ENCODE results near the gene CHST11.

CHST11 gene

DNA sequence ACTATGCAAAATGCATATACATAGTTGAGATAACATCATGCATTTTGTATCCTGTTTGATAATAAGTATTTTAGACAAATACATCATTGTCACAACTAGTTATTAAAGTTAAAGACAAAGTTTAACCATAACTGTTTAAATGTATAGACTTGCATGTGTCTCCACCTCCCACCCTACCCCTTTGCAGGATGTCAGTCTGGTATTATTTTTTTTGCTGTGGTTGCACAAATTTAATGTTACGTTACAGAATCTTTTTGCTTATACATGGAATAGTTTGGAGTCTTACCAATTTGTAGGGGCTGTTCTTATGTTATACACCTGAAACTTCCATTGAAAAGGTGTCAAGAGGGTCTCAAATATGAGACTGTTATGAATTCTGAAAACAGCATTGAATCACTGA lies 5.6 kb downstream of the CHST11 start:
- Mint-ChIP-seq H3K4me3 (peak overlapping the region; percentile 74), H3K36me3 (no peaks in the 10 kb centered on the region)

DNA sequence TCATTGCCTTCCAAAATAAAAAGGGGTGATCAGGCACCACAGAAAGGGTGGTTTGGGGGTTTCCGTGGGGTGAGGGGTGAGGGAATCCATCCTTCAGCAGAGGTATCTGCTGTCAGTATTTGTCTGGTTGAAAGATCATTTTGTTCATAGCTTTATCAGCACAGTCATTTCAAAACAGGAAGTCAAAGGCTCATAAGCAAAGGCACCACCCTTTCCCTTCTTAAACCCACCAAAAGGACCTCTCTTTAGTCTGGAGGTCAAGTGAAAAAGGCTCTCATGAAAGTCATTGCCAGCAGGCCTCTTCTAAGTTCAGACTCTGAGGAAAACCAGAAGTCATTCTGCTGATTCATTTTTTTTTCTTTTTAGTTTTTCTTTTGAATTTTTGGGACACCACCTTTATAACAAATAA lies 6.2 kb downstream of the CHST11 start:
- peaks cover 2% of the 10 kb centered on the region for H3K36me3 Mint-ChIP-seq
- H3K9me3 Mint-ChIP-seq (ENCODE audit: low read depth), result no peaks in the 10 kb centered on the region
- H3K4me1 Mint-ChIP-seq (ENCODE audit: low read depth), result peaks cover 87% of the 10 kb centered on the region
- no peaks in the 10 kb centered on the region for H3K27me3 Mint-ChIP-seq
- peak overlapping the region; percentile 74 for H3K4me3 Mint-ChIP-seq
- peak overlapping the region; percentile 87 for H3K27ac Mint-ChIP-seq

More for the DNA sequence above, 5.6 kb downstream of the CHST11 start:
- H3K27ac Mint-ChIP-seq, result peak overlapping the region; percentile 87
- no peaks in the 10 kb centered on the region for H3K9me3 Mint-ChIP-seq (ENCODE audit: low read depth)
- H3K27me3 Mint-ChIP-seq, result no peaks in the 10 kb centered on the region
- peaks cover 81% of the 10 kb centered on the region for H3K4me1 Mint-ChIP-seq (ENCODE audit: low read depth)

DNA sequence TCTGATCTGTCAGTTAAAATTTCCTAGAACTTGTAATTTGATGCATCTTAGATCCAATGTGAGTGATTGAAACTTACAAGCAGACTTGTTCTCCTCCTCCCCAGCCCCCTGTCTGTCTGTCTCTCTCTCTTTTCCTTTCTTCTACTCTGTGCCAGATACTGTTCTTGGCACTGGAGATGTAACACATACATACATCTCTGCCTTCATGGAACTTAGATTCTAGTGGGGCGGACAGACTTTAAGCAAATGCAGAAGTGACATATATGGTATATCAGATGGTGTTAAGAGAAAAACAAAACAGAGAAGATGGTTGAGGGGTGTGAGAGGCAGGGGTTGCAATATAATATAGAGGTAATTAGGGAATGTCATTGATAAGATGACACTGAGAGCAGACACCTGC lies 6.6 kb downstream of the CHST11 start:
- H3K27me3 Mint-ChIP-seq, result no peaks in the 10 kb centered on the region
- peak overlapping the region; percentile 48 for H3K4me3 Mint-ChIP-seq
- H3K9me3 Mint-ChIP-seq (ENCODE audit: low read depth), result no peaks in the 10 kb centered on the region
- peak overlapping the region; percentile 87 for H3K27ac Mint-ChIP-seq
- peaks cover 91% of the 10 kb centered on the region for H3K4me1 Mint-ChIP-seq (ENCODE audit: low read depth)
- H3K36me3 Mint-ChIP-seq, result peaks cover 2% of the 10 kb centered on the region

DNA sequence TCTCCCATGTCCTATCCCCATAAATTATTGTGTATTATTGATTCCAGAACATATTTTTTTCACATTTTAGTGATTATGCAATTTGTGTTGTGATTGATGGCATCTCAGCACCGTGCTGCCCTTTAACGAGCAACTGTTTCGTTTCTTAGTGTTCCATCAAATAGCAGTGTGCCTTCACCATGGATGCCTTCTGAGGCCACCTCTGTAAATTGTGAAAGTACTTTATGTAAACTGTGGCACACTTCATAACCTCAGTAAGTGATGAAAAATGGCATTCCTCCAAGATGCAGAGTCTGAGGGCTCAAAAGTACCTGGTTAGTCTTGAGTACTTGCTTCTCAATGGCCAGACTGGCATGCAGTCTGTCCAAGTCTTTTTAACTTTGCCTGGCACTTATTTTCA lies 8.2 kb downstream of the CHST11 start:
- peak overlapping the region; percentile 11 for H3K4me3 Mint-ChIP-seq

DNA sequence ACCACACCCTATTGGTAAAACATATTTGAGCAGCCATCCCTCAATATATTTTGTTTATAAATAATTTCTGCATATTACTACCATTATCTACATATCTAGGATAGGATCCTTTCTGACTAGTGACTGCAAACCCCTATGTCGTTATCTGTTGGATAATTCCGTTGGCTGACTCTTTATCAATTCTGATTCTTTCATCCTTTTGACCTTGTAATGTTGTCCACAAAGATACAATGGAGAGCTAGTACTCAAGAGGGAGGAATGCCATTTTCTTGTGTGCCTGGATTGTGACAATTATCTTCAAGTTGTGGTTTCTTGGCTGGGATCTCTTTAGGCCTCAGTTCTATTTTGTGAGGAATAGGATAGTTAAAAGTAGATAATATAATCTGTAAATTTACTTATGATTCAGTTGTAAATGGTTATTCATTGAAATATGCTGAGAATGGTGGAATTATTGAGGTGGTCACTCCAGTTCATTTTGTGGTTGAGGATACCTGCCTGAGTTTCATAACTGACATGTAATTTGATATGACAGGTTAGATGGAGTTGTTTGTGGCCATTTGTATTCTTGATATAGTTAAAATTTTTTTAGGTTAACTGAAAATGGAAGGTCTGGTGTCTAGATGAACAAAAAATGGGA lies 10.1 kb downstream of the CHST11 start:
- peak overlapping the region; percentile 75 for H3K27ac Mint-ChIP-seq
- peak overlapping the region; percentile 59 for H3K4me3 Mint-ChIP-seq
- H3K27me3 Mint-ChIP-seq, result no peaks in the 10 kb centered on the region
- peaks cover 5% of the 10 kb centered on the region for H3K9me3 Mint-ChIP-seq (ENCODE audit: low read depth)
- peaks cover 88% of the 10 kb centered on the region for H3K4me1 Mint-ChIP-seq (ENCODE audit: low read depth)
- H3K36me3 Mint-ChIP-seq, result peaks cover 10% of the 10 kb centered on the region

More for the DNA sequence above, 8.2 kb downstream of the CHST11 start:
- Mint-ChIP-seq H3K27me3 (no peaks in the 10 kb centered on the region), H3K9me3 (ENCODE audit: low read depth) (no peaks in the 10 kb centered on the region), H3K27ac (peak overlapping the region; percentile 76), H3K36me3 (peaks cover 2% of the 10 kb centered on the region), H3K4me1 (ENCODE audit: low read depth) (peaks cover 91% of the 10 kb centered on the region)

DNA sequence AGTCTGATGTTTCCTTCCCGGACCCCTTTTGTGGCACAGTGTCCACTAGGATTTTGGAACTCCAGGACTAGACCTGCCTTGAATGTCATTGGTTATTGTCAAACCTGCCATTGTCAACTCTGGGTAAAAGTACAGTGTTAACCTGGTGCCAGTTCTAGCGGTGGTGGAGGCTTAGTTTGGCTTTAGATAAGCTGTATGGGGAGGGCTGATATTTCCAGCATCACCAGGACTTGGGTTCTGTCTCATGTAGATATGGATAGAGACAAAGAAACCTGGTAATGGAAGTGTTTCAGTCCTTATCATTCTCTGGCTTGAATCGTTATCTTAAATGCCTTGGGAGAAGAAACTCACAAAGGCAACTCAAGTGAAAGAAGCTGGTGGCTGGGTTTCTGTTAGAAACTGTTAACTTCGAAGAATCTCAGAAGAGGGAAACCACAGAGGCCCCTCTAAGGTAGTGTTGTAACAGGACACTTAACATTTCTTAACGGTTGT lies 10.6 kb downstream of the CHST11 start:
- peaks cover 86% of the 10 kb centered on the region for H3K4me1 Mint-ChIP-seq (ENCODE audit: low read depth)
- peak overlapping the region; percentile 59 for H3K4me3 Mint-ChIP-seq
- H3K27ac Mint-ChIP-seq, result peak overlapping the region; percentile 47
- peaks cover 10% of the 10 kb centered on the region for H3K36me3 Mint-ChIP-seq
- peaks cover 5% of the 10 kb centered on the region for H3K9me3 Mint-ChIP-seq (ENCODE audit: low read depth)
- H3K27me3 Mint-ChIP-seq, result no peaks in the 10 kb centered on the region

DNA sequence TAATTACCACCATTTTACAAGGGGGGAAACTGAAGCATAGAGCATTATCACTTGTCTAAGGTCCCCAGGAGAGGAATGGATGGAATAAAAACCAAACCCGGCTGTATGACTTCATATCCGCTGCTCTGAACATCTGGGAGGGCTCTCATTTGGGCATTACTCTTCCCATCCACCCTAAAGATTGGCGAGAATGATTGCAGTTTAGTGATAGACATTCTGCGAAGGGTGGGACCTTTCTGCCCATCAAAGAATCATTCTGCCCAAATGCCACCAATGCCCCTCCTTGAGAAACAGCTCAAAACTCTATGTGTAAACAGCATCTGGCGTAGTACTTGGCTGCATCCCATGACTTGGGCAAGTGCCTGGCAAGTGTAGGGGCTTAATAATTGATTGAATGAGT lies 11.6 kb downstream of the CHST11 start:
- Mint-ChIP-seq H3K4me3 (no peak overlapping the region), H3K4me1 (ENCODE audit: low read depth) (peaks cover 87% of the 10 kb centered on the region), H3K9me3 (ENCODE audit: low read depth) (peaks cover 5% of the 10 kb centered on the region), H3K36me3 (peaks cover 10% of the 10 kb centered on the region), H3K27me3 (no peaks in the 10 kb centered on the region), H3K27ac (no peak overlapping the region)

DNA sequence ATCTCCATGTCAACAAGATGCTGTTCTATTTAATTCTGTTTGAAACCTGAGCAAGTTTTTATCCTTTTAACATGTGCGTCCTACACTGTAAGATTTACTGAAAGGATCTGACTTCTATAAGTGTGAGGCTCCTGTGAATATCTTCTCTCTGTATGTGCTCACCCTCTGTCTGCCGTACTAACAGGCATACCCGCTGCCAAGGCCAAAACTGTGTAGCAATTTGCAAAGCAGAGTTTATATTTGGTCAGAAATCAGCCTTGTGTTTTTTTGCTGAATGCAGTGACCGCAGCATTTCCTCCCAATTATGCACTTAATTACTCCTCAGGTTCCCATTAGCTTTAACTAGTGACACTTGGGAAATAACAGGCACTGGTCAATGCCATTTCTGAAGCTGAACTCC lies 12.3 kb downstream of the CHST11 start:
- peaks cover 10% of the 10 kb centered on the region for H3K36me3 Mint-ChIP-seq
- H3K4me3 Mint-ChIP-seq, result no peak overlapping the region
- peaks cover 5% of the 10 kb centered on the region for H3K9me3 Mint-ChIP-seq (ENCODE audit: low read depth)
- no peaks in the 10 kb centered on the region for H3K27me3 Mint-ChIP-seq
- peaks cover 88% of the 10 kb centered on the region for H3K4me1 Mint-ChIP-seq (ENCODE audit: low read depth)
- H3K27ac Mint-ChIP-seq, result no peak overlapping the region

DNA sequence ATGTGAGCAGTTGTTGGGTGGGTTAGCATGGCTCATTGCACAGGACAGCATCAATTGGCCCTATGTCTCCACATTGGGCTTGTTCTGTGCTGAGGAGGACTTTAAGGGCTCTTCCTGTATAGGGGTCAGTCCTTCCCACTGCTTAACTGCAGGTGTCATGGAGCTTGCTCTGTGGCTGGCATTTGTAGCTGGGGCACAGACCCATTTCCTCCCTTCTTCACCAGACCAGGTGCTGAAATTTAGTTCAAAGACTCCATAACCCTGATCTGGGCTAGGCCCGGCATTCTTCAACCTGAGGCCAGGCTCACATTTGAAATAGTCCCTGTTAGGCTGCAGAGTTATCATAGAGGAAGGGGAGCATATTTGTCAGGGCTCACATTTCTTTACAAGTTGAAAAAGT lies 12.8 kb downstream of the CHST11 start:
- H3K36me3 Mint-ChIP-seq, result peaks cover 10% of the 10 kb centered on the region
- no peaks in the 10 kb centered on the region for H3K27me3 Mint-ChIP-seq
- peaks cover 5% of the 10 kb centered on the region for H3K9me3 Mint-ChIP-seq (ENCODE audit: low read depth)
- H3K4me3 Mint-ChIP-seq, result no peak overlapping the region
- no peak overlapping the region for H3K27ac Mint-ChIP-seq
- peaks cover 90% of the 10 kb centered on the region for H3K4me1 Mint-ChIP-seq (ENCODE audit: low read depth)

DNA sequence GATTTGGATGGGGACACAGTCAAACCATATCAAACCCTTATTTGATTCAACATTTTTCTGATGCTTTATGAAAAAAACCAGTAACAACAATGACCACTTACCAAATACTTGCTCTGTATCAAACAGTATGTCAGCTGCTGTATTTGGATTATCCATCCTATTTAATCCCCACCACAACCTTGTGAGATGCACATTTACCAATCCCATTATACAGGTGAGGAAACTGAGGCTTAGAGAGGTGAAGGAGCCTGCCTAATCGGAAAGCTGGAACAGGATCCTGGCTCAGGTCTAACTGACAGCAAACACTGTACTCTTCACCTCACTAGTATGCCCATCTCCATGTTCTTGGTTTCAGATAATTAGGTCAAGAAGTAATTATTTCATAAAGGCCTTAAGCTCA lies 13.8 kb downstream of the CHST11 start:
- Mint-ChIP-seq H3K4me3 (no peak overlapping the region), H3K4me1 (ENCODE audit: low read depth) (peaks cover 86% of the 10 kb centered on the region), H3K27me3 (no peaks in the 10 kb centered on the region), H3K27ac (no peak overlapping the region), H3K36me3 (peaks cover 10% of the 10 kb centered on the region), H3K9me3 (ENCODE audit: low read depth) (peaks cover 5% of the 10 kb centered on the region)

DNA sequence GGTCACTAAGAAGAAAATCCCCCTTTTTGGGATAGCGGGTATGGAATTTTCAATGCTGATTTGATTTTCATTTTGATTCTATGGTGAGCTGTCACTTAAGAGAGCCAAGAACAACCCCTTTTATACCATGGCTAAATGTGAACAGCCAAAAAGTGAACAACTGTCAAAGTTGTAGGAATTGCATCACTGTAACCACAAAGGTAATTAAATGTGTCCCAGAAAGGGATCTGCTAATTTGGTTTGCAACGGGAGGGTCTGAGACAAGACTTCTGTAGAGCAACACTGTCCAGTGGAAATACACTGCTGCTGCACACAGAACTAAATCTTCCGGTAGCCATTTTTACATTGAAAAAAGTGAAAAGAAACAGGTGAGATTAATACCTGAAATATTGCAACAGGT lies 14.6 kb downstream of the CHST11 start:
- Mint-ChIP-seq H3K4me1 (ENCODE audit: low read depth) (peaks cover 80% of the 10 kb centered on the region), H3K36me3 (peaks cover 10% of the 10 kb centered on the region), H3K4me3 (no peak overlapping the region), H3K27ac (no peak overlapping the region), H3K27me3 (no peaks in the 10 kb centered on the region), H3K9me3 (ENCODE audit: low read depth) (peaks cover 5% of the 10 kb centered on the region)

DNA sequence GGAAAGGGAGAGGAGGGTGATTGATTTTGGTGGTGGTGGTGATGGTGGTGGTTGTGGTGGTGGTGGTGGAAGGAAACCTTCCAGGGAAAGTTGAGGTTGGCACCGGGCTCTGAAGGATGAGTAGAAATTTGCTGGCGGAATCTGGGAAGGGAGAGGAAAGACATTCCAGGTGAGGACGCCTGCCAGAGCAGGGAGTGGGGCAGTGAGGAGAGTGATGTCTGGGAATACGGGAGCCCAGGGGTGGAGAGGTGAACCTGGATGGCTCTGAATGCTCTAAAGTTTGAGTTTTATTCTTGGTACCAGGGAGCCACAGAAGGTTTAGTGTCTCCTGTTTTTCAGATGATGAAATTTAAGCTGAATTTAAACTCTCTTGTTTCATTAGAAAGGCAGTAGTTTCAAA lies 16.0 kb downstream of the CHST11 start:
- Mint-ChIP-seq H3K9me3 (ENCODE audit: low read depth) (peaks cover 5% of the 10 kb centered on the region), H3K4me1 (ENCODE audit: low read depth) (peaks cover 79% of the 10 kb centered on the region), H3K27ac (peak overlapping the region; percentile 58), H3K4me3 (no peak overlapping the region), H3K27me3 (no peaks in the 10 kb centered on the region), H3K36me3 (peaks cover 10% of the 10 kb centered on the region)

DNA sequence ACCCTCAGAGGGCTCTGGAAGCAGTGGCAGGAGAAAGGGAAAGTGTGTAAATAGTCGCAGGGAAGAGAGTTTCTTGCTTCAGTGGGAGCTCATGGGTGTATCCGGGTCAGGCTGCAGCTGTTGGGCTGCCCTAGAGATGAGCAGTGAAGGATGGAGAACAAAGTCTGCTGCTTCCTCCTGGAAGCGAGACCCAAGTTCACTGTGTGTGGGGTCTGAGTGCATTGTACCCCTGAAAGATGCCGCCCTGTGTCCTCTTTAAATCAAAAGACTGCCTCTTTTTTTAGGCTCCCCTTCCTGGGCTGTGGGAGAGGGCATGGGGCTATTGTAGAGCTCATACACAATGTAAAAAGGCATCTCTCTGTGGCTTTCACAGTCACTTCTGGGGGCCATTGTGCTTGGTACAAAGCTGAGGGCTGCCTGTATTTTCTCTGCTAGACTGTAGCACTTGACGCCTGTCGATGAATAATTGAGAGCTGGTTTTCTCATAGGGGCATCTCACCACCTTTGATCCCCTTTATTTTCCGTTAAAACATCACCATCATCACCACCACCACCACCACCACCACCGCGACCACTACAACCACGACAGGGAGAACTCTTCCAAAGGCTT lies 16.7 kb downstream of the CHST11 start:
- Mint-ChIP-seq H3K36me3 (peaks cover 8% of the 10 kb centered on the region), H3K4me3 (peak overlapping the region; percentile 7), H3K27me3 (no peaks in the 10 kb centered on the region), H3K9me3 (ENCODE audit: low read depth) (peaks cover 5% of the 10 kb centered on the region), H3K27ac (peak overlapping the region; percentile 35), H3K4me1 (ENCODE audit: low read depth) (peaks cover 79% of the 10 kb centered on the region)

DNA sequence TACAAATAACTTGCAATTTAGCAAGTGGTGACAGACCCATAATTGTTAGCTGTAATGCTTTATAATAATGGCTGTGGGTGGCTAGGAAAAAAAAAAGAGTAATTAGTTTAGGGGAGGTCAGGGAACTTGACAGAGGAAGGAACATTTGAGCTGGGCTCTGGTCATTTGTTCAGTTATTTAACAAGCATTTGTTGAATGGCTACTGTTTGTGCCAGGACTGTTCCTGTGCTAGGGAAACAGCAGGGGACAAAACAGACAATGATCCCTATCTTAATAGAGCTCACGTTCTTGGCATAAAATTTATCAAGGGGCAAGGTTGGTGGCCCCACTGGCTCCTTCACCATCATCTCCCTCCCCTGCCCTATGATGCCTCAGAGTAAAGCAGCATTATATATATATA lies 18.5 kb downstream of the CHST11 start:
- H3K27ac Mint-ChIP-seq, result no peak overlapping the region
- H3K9me3 Mint-ChIP-seq (ENCODE audit: low read depth), result peaks cover 5% of the 10 kb centered on the region
- no peak overlapping the region for H3K4me3 Mint-ChIP-seq
- H3K36me3 Mint-ChIP-seq, result peaks cover 5% of the 10 kb centered on the region
- H3K4me1 Mint-ChIP-seq (ENCODE audit: low read depth), result peaks cover 79% of the 10 kb centered on the region
- no peaks in the 10 kb centered on the region for H3K27me3 Mint-ChIP-seq

DNA sequence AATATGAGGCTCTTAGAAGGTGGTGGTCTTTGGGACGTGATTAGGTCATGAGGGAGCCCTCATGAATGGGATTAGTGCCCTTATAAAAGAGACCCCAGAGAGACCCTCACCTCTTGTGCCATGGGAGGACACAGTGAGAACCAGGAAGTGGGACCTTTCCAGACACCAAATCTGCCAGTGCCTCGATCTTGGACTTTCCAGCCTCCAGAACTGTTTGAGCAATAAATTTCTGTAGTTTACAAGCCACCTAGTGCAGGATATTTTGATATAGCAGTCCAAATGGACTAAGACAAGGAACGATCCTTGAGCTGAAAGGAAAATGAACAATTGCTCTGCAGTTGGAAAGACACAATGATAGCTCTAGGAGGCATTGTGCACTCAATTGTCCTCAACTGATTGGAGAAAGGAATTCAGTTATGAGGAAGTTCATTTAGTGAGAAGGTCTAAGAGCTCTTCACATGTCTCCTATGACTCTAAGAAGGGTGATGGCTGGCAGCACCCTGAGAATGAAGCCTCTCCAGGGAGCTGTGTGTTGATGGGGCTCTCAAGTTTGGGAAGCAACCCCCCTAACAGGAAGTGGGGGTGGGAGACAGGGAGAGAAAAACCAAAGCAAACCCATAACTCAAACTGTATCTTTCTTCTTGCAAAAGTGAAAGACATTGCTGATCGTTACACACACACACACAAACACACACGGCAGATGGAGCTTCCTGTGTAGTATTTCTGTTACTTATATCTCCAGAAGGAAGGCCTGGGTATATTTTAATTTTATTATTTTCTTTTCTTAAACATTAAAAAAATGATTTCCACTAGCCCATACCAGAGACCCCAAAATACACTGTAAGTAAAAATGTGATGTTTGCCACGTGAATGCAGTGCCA lies 21.0 kb downstream of the CHST11 start:
- Mint-ChIP-seq H3K36me3 (peaks cover 7% of the 10 kb centered on the region), H3K27ac (peak overlapping the region; percentile 97), H3K4me1 (ENCODE audit: low read depth) (peaks cover 79% of the 10 kb centered on the region), H3K27me3 (no peaks in the 10 kb centered on the region), H3K4me3 (peak overlapping the region; percentile 90), H3K9me3 (ENCODE audit: low read depth) (no peaks in the 10 kb centered on the region)

All from activated naive CD8-positive, alpha-beta T cell (primary cell).